ENCODE data around the gene NLGN1. TPM values are rescaled to one million over a fixed set of nuclear protein-coding genes. Genes with fewer than 3 reads are reported as not detected.
"Not testable (repeated sequence)": the region's sequence is repeated elsewhere in the genome, so short reads cannot be mapped to it uniquely, and the experiment has no call there.

Gene NLGN1
- total and polyA plus RNA-seq, 11 donors: 1.8 to 27.6 (median 15.5) TPM

DNA sequence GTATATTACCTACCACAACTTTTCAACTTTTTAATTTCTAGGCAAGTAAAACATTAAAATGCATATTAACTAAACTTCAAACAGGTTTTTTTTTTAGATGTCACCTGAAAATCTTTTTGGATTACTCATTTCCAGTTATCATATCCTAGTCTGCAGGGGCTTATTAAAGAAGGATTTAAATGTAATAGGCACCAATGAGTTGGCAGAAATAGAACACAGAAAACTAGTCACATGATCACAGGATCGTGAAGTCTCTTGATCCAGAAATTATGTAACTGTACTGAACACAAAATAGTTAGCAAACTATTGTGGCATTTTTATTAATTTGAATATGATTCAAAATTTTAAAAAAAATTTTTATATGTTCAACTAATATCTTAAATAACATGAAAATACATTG is 807.2 kb downstream of the NLGN1 start:
- DNase-seq: no peak
- intact Hi-C loops (cut with DNase I): no loop called here
- no peak for TF ChIP-seq POLR2A (IDR thresholded peaks at IDR 0.05)
- TF ChIP-seq, protein P1, sequence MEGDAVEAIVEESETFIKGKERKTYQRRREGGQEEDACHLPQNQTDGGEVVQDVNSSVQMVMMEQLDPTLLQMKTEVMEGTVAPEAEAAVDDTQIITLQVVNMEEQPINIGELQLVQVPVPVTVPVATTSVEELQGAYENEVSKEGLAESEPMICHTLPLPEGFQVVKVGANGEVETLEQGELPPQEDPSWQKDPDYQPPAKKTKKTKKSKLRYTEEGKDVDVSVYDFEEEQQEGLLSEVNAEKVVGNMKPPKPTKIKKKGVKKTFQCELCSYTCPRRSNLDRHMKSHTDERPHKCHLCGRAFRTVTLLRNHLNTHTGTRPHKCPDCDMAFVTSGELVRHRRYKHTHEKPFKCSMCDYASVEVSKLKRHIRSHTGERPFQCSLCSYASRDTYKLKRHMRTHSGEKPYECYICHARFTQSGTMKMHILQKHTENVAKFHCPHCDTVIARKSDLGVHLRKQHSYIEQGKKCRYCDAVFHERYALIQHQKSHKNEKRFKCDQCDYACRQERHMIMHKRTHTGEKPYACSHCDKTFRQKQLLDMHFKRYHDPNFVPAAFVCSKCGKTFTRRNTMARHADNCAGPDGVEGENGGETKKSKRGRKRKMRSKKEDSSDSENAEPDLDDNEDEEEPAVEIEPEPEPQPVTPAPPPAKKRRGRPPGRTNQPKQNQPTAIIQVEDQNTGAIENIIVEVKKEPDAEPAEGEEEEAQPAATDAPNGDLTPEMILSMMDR (IDR thresholded peaks at IDR 0.05): no peak
- H3K4me1 ChIP-seq: peaks cover 0 to 19% (median 0%) of the 10 kb centered on the region in 12 donors
- H3K27ac ChIP-seq: no peak overlapping the region
- ATAC-seq: no peak
- no peaks in the 10 kb centered on the region for H3K27me3 ChIP-seq
- H3K36me3 ChIP-seq: no peaks in the 10 kb centered on the region
- H3K4me3 ChIP-seq: no peak overlapping the region
- no peaks in the 10 kb centered on the region for H3K9me3 ChIP-seq
- WGBS, 4 donors: 24 to 31% (median 31%) methylated on average over 1 of the region's 1 CpG

DNA sequence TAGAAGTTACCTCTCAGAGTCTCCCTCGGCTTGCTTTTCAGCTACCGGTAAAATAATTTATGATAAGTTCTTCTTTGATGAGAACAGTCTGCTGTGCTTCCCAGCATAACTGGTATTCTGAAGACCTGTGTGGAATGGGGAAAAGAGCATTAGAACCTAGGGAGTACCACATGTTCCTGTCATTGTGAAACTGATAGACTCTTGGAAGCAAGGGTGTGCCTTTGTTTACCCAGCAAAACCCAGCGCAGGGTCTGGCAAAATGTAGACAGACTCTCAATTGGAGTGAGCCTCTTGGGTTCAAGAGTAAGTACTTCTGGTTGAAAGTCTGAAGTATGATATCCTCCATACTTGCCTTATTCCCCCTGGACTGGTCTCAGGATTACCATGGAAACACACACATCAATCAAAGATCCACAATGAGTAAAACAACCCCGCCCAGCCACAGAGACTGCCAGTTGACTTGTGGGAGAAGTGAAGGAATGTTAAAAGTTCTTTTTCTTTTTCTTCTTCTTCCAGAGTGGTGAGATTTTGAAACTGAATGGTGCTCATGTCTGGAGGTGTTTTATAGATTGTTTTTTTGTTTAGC is 809.2 kb downstream of the NLGN1 start:
- H3K27ac ChIP-seq: no peak overlapping the region
- no peak overlapping the region for H3K4me3 ChIP-seq
- H3K36me3 ChIP-seq: no peaks in the 10 kb centered on the region
- TF ChIP-seq POLR2A (IDR thresholded peaks at IDR 0.05): no peak
- TF ChIP-seq, protein P1 (IDR thresholded peaks at IDR 0.05): no peak
- no peaks in the 10 kb centered on the region for H3K27me3 ChIP-seq
- intact Hi-C loops (cut with DNase I): no loop called here
- H3K9me3 ChIP-seq: no peaks in the 10 kb centered on the region
- 85 to 91% (median 86%) methylated on average over 4 of the region's 4 CpGs for WGBS, 4 donors
- DNase-seq (no peak), ATAC-seq (no peak)
- H3K4me1 ChIP-seq: peaks cover 0 to 17% (median 0%) of the 10 kb centered on the region in 12 donors

DNA sequence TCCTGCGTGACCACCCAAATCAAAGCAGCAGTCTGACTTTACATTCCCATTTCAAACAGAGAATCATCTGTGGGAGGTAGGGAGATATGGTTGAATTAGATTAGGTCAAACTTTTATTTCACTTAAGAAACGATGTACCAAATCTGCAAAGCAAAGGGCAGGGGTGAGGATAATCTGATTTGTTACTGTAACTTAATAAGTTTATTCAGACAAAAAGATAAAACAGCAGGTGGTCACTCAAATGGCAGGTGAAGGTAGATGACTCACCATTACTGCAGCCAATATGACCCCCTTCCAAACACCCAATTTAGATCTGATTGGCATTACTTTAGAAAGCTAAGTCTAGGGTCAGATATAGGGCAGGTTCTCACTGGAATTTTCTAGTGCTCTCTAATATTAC is 810.6 kb downstream of the NLGN1 start:
- Histone ChIP-seq H3K4me3 (no peak overlapping the region), H3K4me1 (peaks cover 0 to 10% (median 0%) of the 10 kb centered on the region in 12 donors), H3K27me3 (no peaks in the 10 kb centered on the region)

DNA sequence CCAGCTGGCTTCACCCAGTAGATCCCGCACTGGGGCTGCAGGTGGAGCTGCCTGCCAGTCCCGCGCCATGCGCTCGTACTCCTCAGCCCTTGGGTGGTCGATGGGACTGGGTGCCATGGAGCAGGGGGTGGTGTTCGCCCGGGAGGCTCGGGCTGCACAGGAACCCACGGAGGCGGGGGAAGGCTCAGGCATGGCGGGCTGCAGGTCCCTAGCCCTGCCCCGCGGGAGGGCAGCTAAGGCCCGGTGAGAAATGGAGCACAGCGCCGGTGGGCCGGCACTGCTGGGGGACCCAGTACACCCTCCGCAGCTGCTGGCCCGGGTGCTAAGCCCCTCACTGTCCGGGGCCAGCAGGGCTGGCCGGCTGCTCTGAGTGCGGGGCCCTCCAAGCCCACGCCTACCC is 814.4 kb downstream of the NLGN1 start:
- H3K36me3 ChIP-seq; H3K9me3 ChIP-seq; H3K27me3 ChIP-seq; intact Hi-C loops (cut with DNase I); H3K27ac ChIP-seq; H3K4me3 ChIP-seq; ATAC-seq; DNase-seq; H3K4me1 ChIP-seq: not testable (repeated sequence)
- WGBS, 4 donors: 90 to 98% (median 96%) methylated on average over 8 to 24 of the region's 24 CpGs

More for the DNA sequence above, 810.6 kb downstream of the NLGN1 start:
- TF ChIP-seq POLR2A (IDR thresholded peaks at IDR 0.05): no peak
- intact Hi-C loops (cut with DNase I): no loop called here
- Histone ChIP-seq H3K36me3 (no peaks in the 10 kb centered on the region), H3K9me3 (no peaks in the 10 kb centered on the region), H3K27ac (no peak overlapping the region)
- WGBS, 4 donors: 75 to 87% (median 82%) methylated on average over 2 of the region's 2 CpGs
- no peak for DNase-seq
- no peak for ATAC-seq

DNA sequence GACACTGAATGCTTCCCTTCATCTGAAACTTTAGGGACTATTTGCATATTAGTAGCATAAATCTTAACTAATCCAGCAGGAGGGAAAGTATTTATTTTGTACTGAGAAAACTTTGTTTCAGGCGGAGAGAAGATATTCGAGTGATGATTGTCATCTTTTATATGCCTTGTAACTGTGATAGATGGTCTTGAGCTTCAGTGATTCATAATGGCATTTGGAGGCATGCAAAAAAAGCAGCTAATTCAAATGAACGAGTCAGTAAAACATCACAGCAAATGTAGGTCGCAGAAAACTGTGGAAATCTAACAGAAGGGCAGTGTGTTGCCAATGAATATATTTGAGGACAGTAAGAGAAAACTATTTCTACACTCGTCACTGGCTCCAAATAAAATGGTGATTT is 817.9 kb downstream of the NLGN1 start:
- intact Hi-C loops (cut with DNase I): no loop called here
- Histone ChIP-seq H3K36me3 (no peaks in the 10 kb centered on the region), H3K9me3 (no peaks in the 10 kb centered on the region), H3K4me1 (no peaks in the 10 kb centered on the region), H3K27me3 (no peaks in the 10 kb centered on the region), H3K27ac (no peak overlapping the region), H3K4me3 (no peak overlapping the region)
- DNase-seq (no peak), ATAC-seq (no peak)
- TF ChIP-seq, protein P1 (IDR thresholded peaks at IDR 0.05): no peak
- TF ChIP-seq POLR2A (IDR thresholded peaks at IDR 0.05): no peak
- 77 to 86% (median 83%) methylated on average over 5 of the region's 5 CpGs for WGBS, 4 donors

All from heart left ventricle (tissue), 16 donors.